GM21367 (cell line): ENCODE measurements around the gene ONECUT1.

Experiments
- ATAC-seq: cut with Tn5 transposase; IDR thresholded peaks from one replicate; pipeline ENCODE4 v1.9.1; 2021; ENCODE audit not compliant: unreplicated experiment

ONECUT1 gene

GRCh38 chr15:52734329-52734728, 55.8 kb downstream of the ONECUT1 start:
- no peak for ATAC-seq

DNA sequence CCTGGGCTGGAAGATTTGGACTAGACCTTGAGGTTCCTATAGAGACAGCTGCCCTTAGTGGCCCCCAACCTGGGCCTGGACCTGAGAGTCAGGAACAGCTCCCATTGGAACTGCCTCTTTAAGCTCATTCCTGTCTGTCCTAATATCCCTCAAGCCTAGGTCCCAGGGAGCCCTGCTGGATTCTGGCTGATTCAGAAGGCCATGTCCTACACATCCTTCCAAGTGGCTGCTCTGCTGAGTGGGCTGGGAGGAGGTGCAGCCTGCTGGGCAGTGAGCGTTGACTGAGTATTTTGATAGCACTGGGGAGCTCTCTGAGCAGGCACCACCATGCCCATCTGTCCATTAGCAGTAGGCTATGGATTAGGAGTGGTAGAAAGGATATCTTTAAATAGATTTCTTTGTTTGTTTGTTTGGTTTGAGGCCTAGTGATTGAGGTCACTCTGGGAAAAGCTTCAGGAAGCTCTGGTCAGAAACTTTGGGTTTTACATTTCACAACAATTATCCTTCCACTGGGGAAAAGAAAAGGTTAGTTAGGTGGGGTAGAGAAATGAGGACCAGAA, 56.4 kb downstream of the ONECUT1 start:
- no peak for ATAC-seq

DNA sequence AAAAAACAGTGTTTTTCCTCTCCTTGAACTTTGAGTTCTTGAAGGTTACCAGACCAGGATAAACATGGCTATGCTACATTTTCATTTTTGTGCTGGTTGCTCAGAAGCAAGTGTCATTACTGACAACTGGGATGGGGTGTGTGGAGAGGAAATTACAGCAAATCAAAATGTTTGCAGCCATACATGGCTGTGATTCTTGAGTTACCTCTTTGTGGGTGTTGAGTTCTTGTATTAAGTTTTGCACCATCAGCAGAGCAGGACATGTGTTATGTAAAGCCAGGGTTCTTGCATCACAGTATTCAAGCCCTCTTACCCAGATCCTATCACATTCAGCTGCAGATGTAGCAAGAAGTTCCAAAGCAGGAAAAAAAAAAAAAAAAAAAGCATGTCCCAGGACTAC, 57.0 kb downstream of the ONECUT1 start:
- no peak for ATAC-seq

- ATAC-seq: no peak
Measured at GRCh38 chr15:52732551-52732950, 57.6 kb downstream of the ONECUT1 start.

DNA sequence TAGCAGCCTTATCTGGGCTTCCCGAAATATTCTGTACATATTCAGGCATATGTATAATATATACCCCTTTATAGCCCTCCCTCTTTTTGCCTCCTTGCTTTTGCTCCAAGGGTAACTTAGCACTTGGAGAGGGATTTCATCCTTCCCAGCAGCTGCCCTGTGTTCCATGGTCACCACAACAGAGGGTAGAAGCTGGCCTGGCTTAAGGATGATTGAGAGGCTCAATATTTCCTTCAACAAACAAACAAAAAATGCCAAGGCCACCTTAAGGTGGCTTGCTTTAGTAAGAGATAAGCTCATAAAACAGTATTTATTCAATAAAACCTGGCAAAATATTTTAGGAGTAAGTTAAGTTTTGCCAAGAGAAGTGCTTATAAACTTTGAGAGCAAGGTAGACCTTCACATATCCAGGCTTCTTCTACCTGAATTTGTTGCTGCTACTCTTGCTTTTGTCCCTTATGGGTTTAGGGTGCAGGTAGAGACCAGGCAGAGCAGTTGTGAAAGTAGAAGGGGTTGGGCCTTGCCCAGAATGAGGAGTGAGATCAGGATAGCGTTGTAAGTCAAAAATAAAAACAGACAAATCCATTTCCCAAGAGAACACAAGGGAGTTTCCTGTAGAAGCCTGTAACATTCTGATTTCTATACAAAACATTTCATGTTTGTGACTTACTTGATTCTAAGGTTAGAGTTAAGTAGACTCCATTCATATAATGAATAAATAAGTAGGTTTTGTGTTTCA, 58.2 kb downstream of the ONECUT1 start:
- ATAC-seq: no peak

DNA sequence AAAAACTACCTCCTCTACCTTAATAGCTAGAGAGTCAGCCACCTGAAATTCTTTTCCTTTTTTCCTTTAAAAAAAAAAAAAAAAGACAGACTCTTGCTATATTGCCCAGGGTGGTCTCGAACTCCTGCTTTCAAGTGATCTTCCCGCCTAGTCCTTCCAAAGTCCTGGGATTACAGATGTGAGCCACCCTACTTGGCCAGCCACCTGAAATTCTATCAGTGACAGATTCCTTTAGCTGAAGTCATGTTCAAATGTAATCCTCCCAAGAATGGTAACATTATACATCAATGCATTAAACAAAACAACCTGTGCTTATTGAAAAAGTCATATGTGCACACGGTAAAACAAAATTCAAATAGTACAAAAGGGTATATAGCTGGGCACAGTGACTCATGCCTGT, 59.1 kb downstream of the ONECUT1 start:
- ATAC-seq: no peak

- no peak for ATAC-seq
Measured at GRCh38 chr15:52730594-52730993, 59.5 kb downstream of the ONECUT1 start.

GRCh38 chr15:52730173-52730572, 60.0 kb downstream of the ONECUT1 start:
- peak; percentile 62 for ATAC-seq

DNA sequence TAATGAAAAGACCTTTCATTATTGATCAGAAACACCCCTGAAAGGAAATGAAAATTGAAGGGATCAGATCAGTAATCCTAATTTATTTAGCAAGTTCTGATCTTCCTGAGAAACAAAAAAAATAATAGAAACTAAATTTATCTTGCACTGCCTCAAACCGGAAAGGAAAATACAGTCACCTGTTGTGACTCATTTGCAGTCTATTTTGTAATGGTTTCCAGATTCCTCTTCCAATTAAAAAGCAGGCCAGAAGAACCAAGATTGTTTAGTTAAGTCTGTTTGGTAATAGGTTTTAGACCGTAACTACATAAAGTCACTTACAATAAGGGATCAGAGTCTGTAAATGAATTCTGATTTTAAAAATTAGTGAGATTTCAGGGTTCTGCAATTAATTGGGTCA, 61.2 kb downstream of the ONECUT1 start:
- no peak for ATAC-seq

GRCh38 chr15:52727815-52728214, 62.3 kb downstream of the ONECUT1 start:
- ATAC-seq: no peak

- ATAC-seq: no peak
Measured at GRCh38 chr15:52726195-52726594, 63.9 kb downstream of the ONECUT1 start.

GRCh38 chr15:52718551-52718950, 71.6 kb downstream of the ONECUT1 start:
- ATAC-seq: no peak

DNA sequence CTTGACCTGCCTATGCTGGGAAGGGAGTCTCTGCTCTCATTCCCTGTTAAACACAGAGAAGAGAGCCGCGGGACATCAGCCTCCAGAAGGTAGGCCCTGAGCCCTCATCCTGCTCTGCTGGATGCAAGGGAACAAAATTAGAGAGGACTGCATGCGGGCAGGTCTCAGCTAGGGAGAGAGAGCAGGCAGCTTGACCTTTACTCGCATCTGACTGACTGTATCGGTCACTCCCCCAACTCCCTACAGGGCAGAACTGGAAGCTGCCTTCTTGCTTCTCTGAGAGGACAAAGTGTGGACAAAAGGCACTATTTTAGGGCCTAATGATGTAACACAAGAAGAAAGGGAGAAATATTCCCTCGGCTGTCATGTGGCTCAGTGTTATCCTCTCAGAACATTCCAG, 72.2 kb downstream of the ONECUT1 start:
- ATAC-seq: no peak

DNA sequence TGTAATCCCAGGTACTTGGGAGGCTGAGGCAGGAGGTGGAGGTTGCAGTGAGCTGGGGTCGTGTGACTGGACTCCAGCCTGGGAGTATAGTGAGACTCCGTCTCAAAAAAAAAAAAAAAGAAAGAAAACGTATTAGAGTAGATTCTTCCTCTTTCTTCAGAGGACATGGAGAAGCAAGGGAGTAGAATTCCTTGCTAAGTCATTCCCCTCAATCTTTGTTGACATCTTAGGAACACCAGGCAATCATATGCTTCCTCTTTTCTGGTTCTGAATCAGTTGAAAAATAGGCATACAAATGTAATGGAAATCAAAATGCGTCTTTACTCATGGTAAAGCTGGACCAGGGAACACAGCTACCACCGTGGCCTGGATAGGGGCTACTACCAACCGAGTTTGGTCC, 72.7 kb downstream of the ONECUT1 start:
- ATAC-seq: no peak

DNA sequence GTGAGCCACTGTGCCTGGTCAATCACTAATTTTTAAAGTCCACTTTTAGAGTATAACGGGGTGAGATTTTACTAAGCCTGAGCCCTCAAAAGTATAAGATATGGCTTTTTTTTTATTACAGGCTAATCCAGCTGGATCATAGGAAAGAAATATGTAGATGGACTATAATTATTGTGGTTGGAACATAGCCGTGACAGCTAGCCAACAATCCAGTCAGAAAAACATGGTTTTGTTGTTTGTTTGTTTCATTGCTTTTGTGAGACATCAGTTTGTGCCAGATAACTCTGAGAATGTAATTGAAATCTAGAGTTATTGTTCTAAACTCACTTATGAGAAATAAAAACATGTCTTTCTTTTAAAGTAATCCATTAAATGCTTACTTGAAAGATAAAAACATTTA, 73.6 kb downstream of the ONECUT1 start:
- ATAC-seq: no peak

GRCh38 chr15:52715411-52715810, 74.7 kb downstream of the ONECUT1 start:
- no peak for ATAC-seq

GRCh38 chr15:52714968-52715367, 75.2 kb downstream of the ONECUT1 start:
- ATAC-seq: no peak

- no peak for ATAC-seq
Measured at GRCh38 chr15:52710708-52711389, 79.3 kb downstream of the ONECUT1 start.

GRCh38 chr15:52710050-52710707, 80.0 kb downstream of the ONECUT1 start:
- peak; percentile 54 for ATAC-seq

GRCh38 chr15:52709187-52709981, 80.8 kb downstream of the ONECUT1 start:
- ATAC-seq: peak; percentile 88
